Measurements from ENCODE around the gene TSC22D1. TPM values are rescaled to one million over a fixed set of nuclear protein-coding genes. Genes with fewer than 3 reads are reported as not detected.
"Not testable (repeated sequence)": the region's sequence is repeated elsewhere in the genome, so short reads cannot be mapped to it uniquely, and the experiment has no call there.

The TSC22D1 gene
- total and polyA plus RNA-seq, 2 of the 4 experiments (the other 2 are of a cell fraction), result 30.8 to 42.2 TPM

- CTCF ChIA-PET; H3K18ac ChIP-seq (ENCODE audit: low read depth, low read length); POLR2A ChIA-PET (ENCODE audit: unreplicated experiment); H3K9me3 ChIP-seq (ENCODE audit: control insufficient read depth, insufficient read depth, low read length); H3K4me2 ChIP-seq (ENCODE audit: low read depth, low read length); intact Hi-C loops (cut with micrococcal nuclease); H3K9ac ChIP-seq (ENCODE audit: low read depth, low read length); DNase-seq; H2BK5ac ChIP-seq (ENCODE audit: low read depth, low read length, poor library complexity, severe bottlenecking); H3K14ac ChIP-seq (replicated peaks; ENCODE audit: low read depth, low read length); H3K9me1 ChIP-seq (ENCODE audit: insufficient read depth, low read length); H3K56ac ChIP-seq (ENCODE audit: extremely low read depth, insufficient read depth, low read length); H3K27ac ChIP-seq (ENCODE audit: insufficient read depth, low read length); H2BK120ac ChIP-seq (ENCODE audit: low read depth, low read length); H2AK5ac ChIP-seq (ENCODE audit: low read depth, low read length); H2AFZ ChIP-seq (replicated peaks; ENCODE audit: low read length, poor library complexity); H3K4me3 ChIP-seq (ENCODE audit: insufficient read depth, low read depth, low read length); BruUV-seq (replicated peaks); H2AK9ac ChIP-seq (replicated peaks; ENCODE audit: low read depth, low read length, poor library complexity); H4K91ac ChIP-seq (ENCODE audit: insufficient read depth, low read depth, low read length); H3K36me3 ChIP-seq (ENCODE audit: control insufficient read depth, insufficient read depth, low read length); in situ Hi-C loops (cut with MboI; ENCODE audit: low sequenced_read_pairs); H4K8ac ChIP-seq (ENCODE audit: low read depth in 2 of 2, low read length in 2 of 2); H2BK15ac ChIP-seq (ENCODE audit: low read depth, low read length); H4K5ac ChIP-seq (ENCODE audit: low read depth, low read length); H3K4ac ChIP-seq (ENCODE audit: low read depth, low read length); H3K27me3 ChIP-seq (ENCODE audit: control insufficient read depth, insufficient read depth, low read length); ATAC-seq (ENCODE audit: low read depth); dilution Hi-C loops (cut with HindIII; ENCODE audit: low sequenced_read_pairs, unreplicated experiment); H3K23ac ChIP-seq (ENCODE audit: low read depth, low read length); H2BK20ac ChIP-seq (ENCODE audit: low read depth, low read length); H3K4me1 ChIP-seq (ENCODE audit: control insufficient read depth, insufficient read depth, low read length): not testable (repeated sequence)
- no CpG with 5 or more reads among the region's 6 CpGs for WGBS, 2 experiments (ENCODE audit: extremely low coverage in 2 of 2, insufficient read length in 1 of 2)
- Histone ChIP-seq H3K79me1 (ENCODE audit: low read depth in 1 of 2, low read length in 2 of 2) (peaks cover 30 to 77% of the 10 kb centered on the region in 2 experiments), H4K20me1 (ENCODE audit: insufficient read depth, low read length) (peaks cover 32% of the 10 kb centered on the region; the same call in 1 of the 2 replicates)
These were observed 13.3 kb downstream of the TSC22D1 start for GRCh38 chr13:44562853-44563252.

Data from IMR-90 (cell line).